Measurements from ENCODE around the gene TERF2IP.

The TERF2IP gene

DNA sequence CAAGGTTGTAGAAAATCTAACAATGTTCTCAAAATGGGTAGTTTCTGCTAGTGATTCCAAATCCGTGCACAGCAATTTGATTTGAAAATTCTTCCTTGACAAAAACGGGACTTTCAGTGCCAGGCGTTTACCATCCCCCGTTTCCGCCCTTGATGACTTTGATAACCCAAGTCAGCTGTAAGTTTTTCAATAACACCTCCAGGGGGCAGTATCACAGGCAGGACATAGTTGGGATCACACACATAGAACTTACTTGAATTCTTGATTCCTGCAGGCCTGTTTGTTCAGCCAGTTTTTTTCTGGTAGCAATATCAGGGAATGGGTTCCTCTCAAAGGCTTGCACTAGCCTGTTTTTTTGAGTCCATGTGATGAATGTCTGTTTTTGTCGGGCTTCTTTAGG lies 48.1 kb downstream of the TERF2IP start:
- Histone ChIP-seq H3K4me2 (ENCODE audit: low read depth, low read length, poor library complexity, severe bottlenecking) (no peak overlapping the region), H3F3A (ENCODE audit: low read depth) (no peaks in the 10 kb centered on the region), H4K20me1 (ENCODE audit: insufficient read depth, low read length, poor library complexity, severe bottlenecking) (no peaks in the 10 kb centered on the region), H3K27me3 (ENCODE audit: insufficient read depth, low read length, poor library complexity, severe bottlenecking) (no peaks in the 10 kb centered on the region), H3K36me3 (ENCODE audit: insufficient read depth, low read length) (no peaks in the 10 kb centered on the region), H3K9ac (ENCODE audit: low read depth, low read length, poor library complexity, severe bottlenecking) (no peak overlapping the region), H2AFZ (ENCODE audit: low read length) (no peak overlapping the region), H3K4me3 (ENCODE audit: low read length, poor library complexity, severe bottlenecking) (no peak overlapping the region), H3K9me2 (replicated peaks; ENCODE audit: low read depth, low read length) (no peaks in the 10 kb centered on the region), H3K4me1 (ENCODE audit: insufficient read depth, low read length, poor library complexity, severe bottlenecking) (no peaks in the 10 kb centered on the region), H3K9me3 (ENCODE audit: insufficient read depth, low read depth, low read length) (no peaks in the 10 kb centered on the region), H3K79me2 (ENCODE audit: insufficient read depth, low read length) (no peaks in the 10 kb centered on the region)
- TF ChIP-seq EZH2phosphoT487 (IDR thresholded peaks at IDR 0.05; ENCODE audit: borderline replicate concordance) (no peak), CTCF (conservative IDR thresholded peaks at IDR 0.05; ENCODE audit: low read length) (peak; percentile 49)

DNA sequence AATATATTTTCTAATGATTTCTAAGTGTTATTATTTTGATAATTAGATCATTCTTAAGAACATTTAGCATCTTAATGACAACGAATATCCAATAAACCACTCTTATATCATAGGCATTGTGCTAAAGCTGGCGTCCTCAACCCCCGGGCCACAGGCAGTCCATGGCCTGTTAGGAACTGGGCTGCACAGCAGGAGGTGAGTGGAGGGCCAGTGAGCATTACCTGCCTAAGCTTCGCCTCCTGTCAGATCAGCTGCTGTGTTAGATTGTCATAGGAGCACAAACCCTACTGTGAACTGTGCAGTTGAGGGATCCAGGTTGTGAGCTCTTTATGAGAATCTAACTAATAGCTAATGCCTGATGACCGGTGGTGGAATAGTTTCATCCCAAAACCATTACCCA lies 50.0 kb downstream of the TERF2IP start:
- Histone ChIP-seq H3K4me1 (ENCODE audit: insufficient read depth, low read length, poor library complexity, severe bottlenecking) (no peaks in the 10 kb centered on the region), H3K9ac (ENCODE audit: low read depth, low read length, poor library complexity, severe bottlenecking) (no peak overlapping the region)
- no peak for TF ChIP-seq EZH2phosphoT487 (IDR thresholded peaks at IDR 0.05; ENCODE audit: borderline replicate concordance)
- TF ChIP-seq CTCF (conservative IDR thresholded peaks at IDR 0.05; ENCODE audit: low read length) = no peak

DNA sequence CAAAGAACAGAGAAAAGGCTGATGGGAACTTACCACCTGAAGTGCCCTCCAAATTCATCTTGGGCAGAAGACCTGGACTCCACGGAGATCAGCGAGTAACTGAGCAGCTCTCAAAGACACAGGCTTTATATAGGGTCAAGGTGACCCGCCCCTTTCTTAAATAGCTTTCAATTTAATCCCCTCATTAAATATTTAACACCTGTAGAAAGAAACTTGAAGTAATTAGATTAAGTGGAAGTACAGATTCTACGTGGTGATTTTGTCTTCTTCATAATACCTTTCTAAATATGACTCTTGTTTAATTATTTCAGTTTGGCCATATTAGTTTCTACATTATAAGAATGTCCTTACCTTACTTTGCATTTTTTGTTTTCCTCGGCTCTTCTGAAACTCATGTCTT lies 53.8 kb downstream of the TERF2IP start, which contains the start of gene DUXB:
Gene DUXB, minus strand, starts transcription at position 101 of the 400 bp plus-strand sequence. Its CDS starts 43 bp downstream, at position 58.
- H3K4me1 ChIP-seq (ENCODE audit: insufficient read depth, low read length, poor library complexity, severe bottlenecking) = no peaks in the 10 kb centered on the region
- no peak within 1 kb of the TSS for H3K4me3 ChIP-seq (ENCODE audit: low read length, poor library complexity, severe bottlenecking)
- no peaks in the 10 kb centered on the region for H3K36me3 ChIP-seq (ENCODE audit: insufficient read depth, low read length)
- no peaks in the 10 kb centered on the region for H3K79me2 ChIP-seq (ENCODE audit: insufficient read depth, low read length)
- TF ChIP-seq EZH2phosphoT487 (IDR thresholded peaks at IDR 0.05; ENCODE audit: borderline replicate concordance) (no peak), CTCF (conservative IDR thresholded peaks at IDR 0.05; ENCODE audit: low read length) (no peak)
- no peaks in the 10 kb centered on the region for H3F3A ChIP-seq (ENCODE audit: low read depth)
- H3K9me2 ChIP-seq (replicated peaks; ENCODE audit: low read depth, low read length) = no peaks in the 10 kb centered on the region
- H2AFZ ChIP-seq (ENCODE audit: low read length) = no peak within 1 kb of the TSS
- no peaks in the 10 kb centered on the region for H4K20me1 ChIP-seq (ENCODE audit: insufficient read depth, low read length, poor library complexity, severe bottlenecking)
- H3K4me2 ChIP-seq (ENCODE audit: low read depth, low read length, poor library complexity, severe bottlenecking) = no peak within 1 kb of the TSS
- H3K9ac ChIP-seq (ENCODE audit: low read depth, low read length, poor library complexity, severe bottlenecking) = no peak within 1 kb of the TSS
- no peaks in the 10 kb centered on the region for H3K27me3 ChIP-seq (ENCODE audit: insufficient read depth, low read length, poor library complexity, severe bottlenecking)
- no peaks in the 10 kb centered on the region for H3K9me3 ChIP-seq (ENCODE audit: insufficient read depth, low read depth, low read length)

More for the DNA sequence above, 50.0 kb downstream of the TERF2IP start:
- Histone ChIP-seq H2AFZ (ENCODE audit: low read length) (no peak overlapping the region), H3K9me3 (ENCODE audit: insufficient read depth, low read depth, low read length) (no peaks in the 10 kb centered on the region), H3K4me2 (ENCODE audit: low read depth, low read length, poor library complexity, severe bottlenecking) (no peak overlapping the region), H3K79me2 (ENCODE audit: insufficient read depth, low read length) (no peaks in the 10 kb centered on the region), H3K36me3 (ENCODE audit: insufficient read depth, low read length) (no peaks in the 10 kb centered on the region), H4K20me1 (ENCODE audit: insufficient read depth, low read length, poor library complexity, severe bottlenecking) (no peaks in the 10 kb centered on the region), H3K4me3 (ENCODE audit: low read length, poor library complexity, severe bottlenecking) (no peak overlapping the region), H3F3A (ENCODE audit: low read depth) (no peaks in the 10 kb centered on the region), H3K27me3 (ENCODE audit: insufficient read depth, low read length, poor library complexity, severe bottlenecking) (no peaks in the 10 kb centered on the region), H3K9me2 (replicated peaks; ENCODE audit: low read depth, low read length) (no peaks in the 10 kb centered on the region)
